Uterus (tissue), 4 donors: ENCODE measurements around the gene RELA. TPM values are rescaled to one million over a fixed set of nuclear protein-coding genes. Genes with fewer than 3 reads are reported as not detected.

Experiments
- DNase-seq, 2 donors: peaks; one replicate each; pipeline ENCODE4 v3.0.0-alpha.2; 2019 to 2020
- H3K27ac ChIP-seq, 2 donors: fragments of 200-600 bp; sonication (generic); 1 replicate in 1 of 2; 2 replicates in 1 of 2; pipeline ENCODE4 v1.5.1; 2016 to 2018
- H3K27me3 ChIP-seq, 2 donors: fragments of 200-600 bp; sonication (generic); one replicate each; pipeline ENCODE4 v1.5.1; 2018 to 2019; ENCODE audit warnings: control low read depth in 1 of 2
- H3K36me3 ChIP-seq, 2 donors: fragments of 200-600 bp; sonication (generic); one replicate each; pipeline ENCODE4 v1.5.1; 2019; ENCODE audit warnings: control low read depth in 1 of 2
- H3K4me1 ChIP-seq, 2 donors: fragments of 200-600 bp; sonication (generic); one replicate each; pipeline ENCODE4 v1.5.1; 2018 to 2019; ENCODE audit warnings: control low read depth in 1 of 2
- H3K4me3 ChIP-seq, 2 donors: fragments of 200-600 bp; sonication (generic); 1 replicate in 1 of 2; 2 replicates in 1 of 2; pipeline ENCODE4 v1.5.1; 2018 to 2019; ENCODE audit warnings: mild to moderate bottlenecking in 1 of 2
- H3K9me3 ChIP-seq, 2 donors: fragments of 200-600 bp; sonication (generic); one replicate each; pipeline ENCODE4 v1.5.1; 2019; ENCODE audit warnings: control low read depth in 1 of 2
- CTCF ChIP-seq, 4 experiments: fragments of 200-600 bp in 2 of 4; fragments of 450-650 bp in 2 of 4; sonication (generic) in 2 of 4; IDR thresholded peaks; one replicate each; pipeline ENCODE4 v1.5.1; 2016 to 2019; ENCODE audit warnings: antibody characterized with exemption in 4 of 4, mild to moderate bottlenecking in 2 of 4, moderate library complexity in 1 of 4
- POLR2A ChIP-seq, 2 donors: fragments of 450-650 bp; IDR thresholded peaks; one replicate each; pipeline ENCODE4 v1.6.1; 2016; ENCODE audit warnings: antibody characterized with exemption in 2 of 2, mild to moderate bottlenecking in 1 of 2, moderate library complexity in 1 of 2
- intact Hi-C: fragments of 100-400 bp; cut with DNase I; formaldehyde crosslinking; loops from one replicate; pipeline ENCODE4 v1.15.1; 2023; ENCODE audit warnings: low total_unique reads
- total RNA-seq, 4 donors: library from RNA; depleted of rRNA in 3 of 4; stranded (reverse); fragments of >200 nt in 3 of 4; gene quantifications; one replicate each; pipeline versions ENCODE4 v1.1.0 to v1.2.4, GENCODE V29; 2014 to 2023
- donor health status: DM: yes; HTN: yes; CAD: no.

The RELA gene
- total RNA-seq, 4 donors from 2014 or later = 6.7 to 97.1 (median 36.5) TPM

- H3K27ac ChIP-seq = no peak overlapping the region
- no peak for TF ChIP-seq POLR2A (IDR thresholded peaks at IDR 0.05)
- TF ChIP-seq CTCF (IDR thresholded peaks at IDR 0.05) = no peak
- H3K27me3 ChIP-seq = no peaks in the 10 kb centered on the region
- H3K4me1 ChIP-seq = peaks cover 0 to 13% of the 10 kb centered on the region in 2 donors
- no peak overlapping the region for H3K4me3 ChIP-seq
- no peak for DNase-seq
- intact Hi-C loops = loop anchor here (10.0 kb wide), 1 partner anchor 181 kb away; no protein-coding TSS in a partner anchor
- H3K36me3 ChIP-seq = no peaks in the 10 kb centered on the region
- H3K9me3 ChIP-seq = no peaks in the 10 kb centered on the region
These were observed 28.6 kb downstream of the RELA start for GRCh38 chr11:65634109-65634436.

GRCh38 chr11:65633390-65634108 is 29.2 kb downstream of the RELA start:
- no peak for DNase-seq
- no peaks in the 10 kb centered on the region for H3K36me3 ChIP-seq
- TF ChIP-seq POLR2A (IDR thresholded peaks at IDR 0.05) (no peak), CTCF (IDR thresholded peaks at IDR 0.05) (no peak)
- H3K27me3 ChIP-seq = no peaks in the 10 kb centered on the region
- peaks cover 0 to 8% of the 10 kb centered on the region in 2 donors for H3K4me1 ChIP-seq
- no peak overlapping the region for H3K27ac ChIP-seq
- no peaks in the 10 kb centered on the region for H3K9me3 ChIP-seq
- intact Hi-C loops = loop anchor here (10.0 kb wide), 1 partner anchor 181 kb away; no protein-coding TSS in a partner anchor
- no peak overlapping the region for H3K4me3 ChIP-seq

GRCh38 chr11:65630215-65630614 is 32.5 kb downstream of the RELA start:
- DNase-seq = no peak
- no peaks in the 10 kb centered on the region for H3K9me3 ChIP-seq
- H3K27ac ChIP-seq = no peak overlapping the region
- intact Hi-C loops = loop anchor here (10.0 kb wide), 1 partner anchor 185 kb away; no protein-coding TSS in a partner anchor
- H3K4me3 ChIP-seq = no peak overlapping the region
- H3K4me1 ChIP-seq = no peaks in the 10 kb centered on the region
- no peaks in the 10 kb centered on the region for H3K27me3 ChIP-seq
- no peaks in the 10 kb centered on the region for H3K36me3 ChIP-seq
- TF ChIP-seq POLR2A (IDR thresholded peaks at IDR 0.05) (no peak), CTCF (IDR thresholded peaks at IDR 0.05) (no peak)

- DNase-seq = no peak
- Histone ChIP-seq H3K27ac (no peak overlapping the region), H3K27me3 (no peaks in the 10 kb centered on the region), H3K9me3 (no peaks in the 10 kb centered on the region), H3K36me3 (no peaks in the 10 kb centered on the region), H3K4me1 (no peaks in the 10 kb centered on the region), H3K4me3 (no peak overlapping the region)
- TF ChIP-seq POLR2A (IDR thresholded peaks at IDR 0.05) (no peak), CTCF (IDR thresholded peaks at IDR 0.05) (no peak)
- intact Hi-C loops = no loop called here
These were observed 33.1 kb downstream of the RELA start for GRCh38 chr11:65629579-65629978.

GRCh38 chr11:65627202-65627601 is 35.5 kb downstream of the RELA start:
- H3K36me3 ChIP-seq = no peaks in the 10 kb centered on the region
- no peak for DNase-seq
- no peaks in the 10 kb centered on the region for H3K4me1 ChIP-seq
- H3K9me3 ChIP-seq = no peaks in the 10 kb centered on the region
- intact Hi-C loops = no loop called here
- H3K4me3 ChIP-seq = no peak overlapping the region
- TF ChIP-seq CTCF (IDR thresholded peaks at IDR 0.05) (no peak), POLR2A (IDR thresholded peaks at IDR 0.05) (no peak)
- no peak overlapping the region for H3K27ac ChIP-seq
- no peaks in the 10 kb centered on the region for H3K27me3 ChIP-seq
